IPS DF 6.9 (cell line): ENCODE measurements around the gene ZNF462.
"Not testable (repeated sequence)": the region's sequence is repeated elsewhere in the genome, so short reads cannot be mapped to it uniquely, and the experiment has no call there.

Source experiments
- DNase-seq: peaks from one replicate; pipeline ENCODE4 v3.0.0-alpha.2; 2013; ENCODE audit warnings: low read depth, low spot score
- H3K27ac ChIP-seq: one replicate; pipeline ENCODE4 v1.5.1; 2013; ENCODE audit warnings: low read length, control low read depth
- H3K27me3 ChIP-seq: 2 replicates; pipeline ENCODE4 v1.6.1; 2013; ENCODE audit warnings: mild to moderate bottlenecking, low read length; ENCODE audit not compliant: control insufficient read depth, insufficient read depth
- H3K36me3 ChIP-seq: 2 replicates; pipeline ENCODE4 v1.6.1; 2013; ENCODE audit warnings: low read length; ENCODE audit not compliant: control insufficient read depth, insufficient read depth
- H3K4me1 ChIP-seq: 2 replicates; pipeline ENCODE4 v1.6.1; 2013; ENCODE audit warnings: low read length; ENCODE audit not compliant: control insufficient read depth, insufficient read depth
- H3K4me3 ChIP-seq: 2 replicates; pipeline ENCODE4 v1.5.1; 2013; ENCODE audit warnings: mild to moderate bottlenecking, low read length
- H3K9me3 ChIP-seq: 2 replicates; pipeline ENCODE4 v1.6.1; 2013; ENCODE audit warnings: low read length, inconsistent platforms; ENCODE audit not compliant: control insufficient read depth, insufficient read depth
- WGBS: extraction: QIAGEN DNeasy Blood & Tissue Kit; methylation state at CpG from one replicate; pipeline ENCODE4 v1.1.7; 2013; ENCODE audit warnings: mixed read lengths, missing lambda C conversion rate; ENCODE audit not compliant: insufficient read length, insufficient coverage; 5-methylcytosine and 5-hydroxymethylcytosine counted together

Gene ZNF462

GRCh38 chr9:106835840-106836239 lies 27.1 kb upstream of the ZNF462 start:
- DNase-seq, result no peak
- no peak overlapping the region for H3K4me3 ChIP-seq
- no peaks in the 10 kb centered on the region for H3K27me3 ChIP-seq
- H3K36me3 ChIP-seq, result no peaks in the 10 kb centered on the region
- no CpG with 5 or more reads among the region's 2 CpGs for WGBS
- H3K9me3 ChIP-seq, result no peaks in the 10 kb centered on the region
- H3K27ac ChIP-seq, result no peak overlapping the region
- H3K4me1 ChIP-seq, result no peaks in the 10 kb centered on the region

DNA sequence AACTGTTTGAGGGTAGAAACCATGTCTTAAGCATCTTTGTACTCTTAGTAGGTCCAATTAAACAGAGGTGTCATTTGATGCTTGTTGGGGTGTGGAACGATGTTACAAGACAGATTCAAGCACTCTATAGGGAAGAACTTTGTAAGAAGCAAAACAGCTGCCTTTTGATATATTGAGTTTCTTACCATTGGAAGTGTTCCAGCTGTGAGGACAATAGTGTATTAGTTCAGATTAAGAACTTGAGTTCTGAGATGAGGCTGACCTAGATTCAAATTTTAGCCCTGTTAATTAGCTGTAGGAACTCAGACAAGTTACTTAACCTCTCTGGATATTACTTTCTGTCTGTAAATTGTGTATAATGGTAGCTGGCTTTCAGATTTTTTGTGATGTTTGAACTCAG lies 19.6 kb upstream of the ZNF462 start:
- no peak for DNase-seq
- Histone ChIP-seq H3K9me3 (no peaks in the 10 kb centered on the region), H3K4me3 (no peak overlapping the region)

DNA sequence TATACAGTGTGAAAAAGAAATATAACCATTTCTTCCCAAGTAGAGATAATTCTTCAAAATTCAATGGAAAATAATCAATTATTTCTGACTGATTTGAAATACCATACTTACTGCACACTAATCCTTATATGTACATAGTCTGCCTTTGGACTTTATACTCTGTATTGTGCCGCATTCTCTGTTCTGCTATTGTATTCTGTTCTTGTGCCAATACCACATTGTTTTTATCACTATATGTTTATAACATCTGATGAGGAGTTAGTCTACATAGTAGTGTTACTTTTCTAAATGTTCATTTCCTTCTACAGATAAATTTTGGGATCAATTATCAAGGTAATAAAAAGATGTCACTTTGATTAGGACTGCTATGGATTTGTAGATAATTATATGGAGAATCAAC lies 16.7 kb upstream of the ZNF462 start:
- H3K36me3 ChIP-seq, result no peaks in the 10 kb centered on the region
- H3K27me3 ChIP-seq, result no peaks in the 10 kb centered on the region
- WGBS, result no CpG with 5 or more reads among the region's 1 CpG
- no peak for DNase-seq
- no peaks in the 10 kb centered on the region for H3K9me3 ChIP-seq
- no peaks in the 10 kb centered on the region for H3K4me1 ChIP-seq
- no peak overlapping the region for H3K4me3 ChIP-seq
- no peak overlapping the region for H3K27ac ChIP-seq

More for the DNA sequence above, 19.6 kb upstream of the ZNF462 start:
- Histone ChIP-seq H3K36me3 (no peaks in the 10 kb centered on the region), H3K4me1 (no peaks in the 10 kb centered on the region), H3K27ac (no peak overlapping the region), H3K27me3 (no peaks in the 10 kb centered on the region)
- WGBS, result no CpG with 5 or more reads among the region's 1 CpG

- H3K4me1 ChIP-seq, result no peaks in the 10 kb centered on the region
- no peaks in the 10 kb centered on the region for H3K9me3 ChIP-seq
- DNase-seq, result no peak
- H3K36me3 ChIP-seq, result no peaks in the 10 kb centered on the region
- no peak overlapping the region for H3K4me3 ChIP-seq
- no peaks in the 10 kb centered on the region for H3K27me3 ChIP-seq
- no CpG with 5 or more reads among the region's 2 CpGs for WGBS
- H3K27ac ChIP-seq, result no peak overlapping the region
Measured at GRCh38 chr9:106846857-106847256, 16.1 kb upstream of the ZNF462 start.

DNA sequence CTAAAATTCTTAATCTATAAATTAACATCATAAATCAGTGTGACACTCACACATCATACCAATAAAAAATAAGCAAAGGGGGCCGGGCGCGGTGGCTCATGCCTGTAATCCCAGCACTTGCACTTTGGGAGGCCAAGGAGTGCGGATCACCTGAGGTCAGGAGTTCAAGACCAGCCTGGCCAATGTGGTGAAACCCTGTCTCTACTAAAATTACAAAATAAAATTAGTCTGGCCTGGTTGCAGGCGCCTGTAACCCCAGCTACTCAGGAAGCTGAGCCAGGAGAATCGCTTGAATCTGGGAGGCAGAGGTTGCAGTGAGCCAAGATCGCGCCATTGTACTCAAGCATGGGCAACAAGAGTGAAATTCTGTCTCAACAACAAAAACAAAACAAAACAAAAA lies 11.3 kb upstream of the ZNF462 start:
- H3K36me3 ChIP-seq, H3K9me3 ChIP-seq, DNase-seq, H3K4me1 ChIP-seq, H3K27ac ChIP-seq, H3K27me3 ChIP-seq, H3K4me3 ChIP-seq: not testable (repeated sequence)
- no CpG with 5 or more reads among the region's 8 CpGs for WGBS

GRCh38 chr9:106857811-106858470 lies 5.0 kb upstream of the ZNF462 start:
- Histone ChIP-seq H3K36me3 (no peaks in the 10 kb centered on the region), H3K27ac (no peak overlapping the region), H3K27me3 (no peaks in the 10 kb centered on the region), H3K9me3 (no peaks in the 10 kb centered on the region), H3K4me3 (no peak overlapping the region), H3K4me1 (no peaks in the 10 kb centered on the region)
- no CpG with 5 or more reads among the region's 3 CpGs for WGBS
- no peak for DNase-seq

- Histone ChIP-seq H3K9me3 (no peaks in the 10 kb centered on the region), H3K4me1 (no peaks in the 10 kb centered on the region), H3K27me3 (no peaks in the 10 kb centered on the region), H3K36me3 (no peaks in the 10 kb centered on the region), H3K4me3 (peak overlapping the region; percentile 79), H3K27ac (peak overlapping the region; percentile 4)
- WGBS, result no CpG with 5 or more reads among the region's 43 CpGs
- peak; percentile 63 for DNase-seq
Measured at GRCh38 chr9:106859957-106860720, 2.8 kb upstream of the ZNF462 start.

- Histone ChIP-seq H3K27me3 (no peaks in the 10 kb centered on the region), H3K36me3 (no peaks in the 10 kb centered on the region), H3K9me3 (no peaks in the 10 kb centered on the region), H3K4me3 (peak overlapping the region; percentile 79), H3K4me1 (no peaks in the 10 kb centered on the region), H3K27ac (peak overlapping the region; percentile 4)
- no CpG with 5 or more reads among the region's 51 CpGs for WGBS
- DNase-seq, result peak; percentile 41
Measured at GRCh38 chr9:106860721-106861639, 2.0 kb upstream of the ZNF462 start.

DNA sequence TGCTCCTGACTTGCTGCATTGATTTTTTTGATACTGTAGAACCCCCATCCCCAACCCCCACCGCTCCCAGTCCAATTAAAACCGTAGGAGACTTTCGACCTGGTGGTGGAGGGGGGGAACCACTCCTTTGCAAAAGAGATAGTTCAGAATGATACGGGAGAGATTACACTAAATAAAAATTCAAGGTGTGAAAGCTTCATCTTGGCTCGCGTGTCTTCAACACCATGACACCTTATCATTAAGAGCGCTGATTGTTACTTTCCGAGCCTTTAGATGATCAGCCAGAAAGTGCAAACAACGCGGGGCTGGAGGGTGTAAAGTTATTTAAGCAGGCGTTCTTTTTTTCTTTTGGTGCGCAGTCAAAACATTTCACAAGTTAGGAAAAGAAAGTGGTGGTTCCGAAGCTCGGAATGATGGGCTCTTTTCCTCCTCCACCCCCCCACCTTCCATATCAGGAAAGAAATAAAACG lies 1.3 kb upstream of the ZNF462 start:
- Histone ChIP-seq H3K9me3 (no peaks in the 10 kb centered on the region), H3K27ac (no peak overlapping the region), H3K4me1 (no peaks in the 10 kb centered on the region), H3K36me3 (no peaks in the 10 kb centered on the region), H3K4me3 (peak overlapping the region; percentile 79; the same call in 1 of the 2 replicates), H3K27me3 (no peaks in the 10 kb centered on the region)
- no peak for DNase-seq
- no CpG with 5 or more reads among the region's 15 CpGs for WGBS

DNA sequence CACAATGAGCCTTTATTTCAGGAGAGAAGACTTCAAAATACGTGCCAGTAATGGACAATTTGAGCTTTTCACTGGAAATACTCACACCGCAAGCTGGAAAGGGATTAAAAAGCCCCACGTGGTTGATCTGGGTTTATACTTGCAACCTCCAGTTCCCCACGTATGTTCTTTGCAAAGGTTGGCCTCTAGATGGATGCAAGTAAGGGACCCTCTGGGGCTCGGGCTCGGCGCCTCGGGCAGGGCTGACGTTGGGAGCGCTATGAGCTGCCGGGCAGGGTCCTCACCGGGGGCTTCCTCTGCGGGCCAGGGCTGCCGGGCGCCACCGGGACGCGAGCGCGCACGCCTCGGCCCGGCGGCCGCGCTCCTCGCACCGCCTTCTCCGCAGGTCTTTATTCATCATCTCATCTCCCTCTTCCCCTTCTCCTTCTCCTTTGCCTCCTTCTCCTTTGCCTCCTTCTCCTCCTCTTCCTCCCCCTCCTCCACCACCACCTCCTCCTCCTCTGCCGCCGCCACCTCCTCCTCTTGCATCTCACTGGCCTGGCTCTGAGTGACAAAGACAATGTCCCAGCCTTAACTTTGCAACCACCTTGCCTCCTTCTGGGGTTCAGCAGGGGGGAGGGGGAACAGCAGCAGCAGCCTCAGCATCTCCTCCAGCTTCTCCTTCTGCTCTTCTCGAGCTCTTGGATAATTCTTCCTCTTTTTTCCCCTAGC lies 701 bp upstream of the ZNF462 start:
- Histone ChIP-seq H3K36me3 (no peaks in the 10 kb centered on the region), H3K4me1 (no peaks in the 10 kb centered on the region), H3K9me3 (no peaks in the 10 kb centered on the region), H3K27ac (peak overlapping the region; percentile 18), H3K4me3 (peak overlapping the region; percentile 79), H3K27me3 (no peaks in the 10 kb centered on the region)
- DNase-seq, result peak; percentile 35
- no CpG with 5 or more reads among the region's 32 CpGs for WGBS
